Measurements from ENCODE around the gene MYO1B. TPM values are rescaled to one million over a fixed set of nuclear protein-coding genes. Genes with fewer than 3 reads are reported as not detected.

Gene MYO1B
- total RNA-seq, 1 donor from 2014 or later: 2.5 TPM

DNA sequence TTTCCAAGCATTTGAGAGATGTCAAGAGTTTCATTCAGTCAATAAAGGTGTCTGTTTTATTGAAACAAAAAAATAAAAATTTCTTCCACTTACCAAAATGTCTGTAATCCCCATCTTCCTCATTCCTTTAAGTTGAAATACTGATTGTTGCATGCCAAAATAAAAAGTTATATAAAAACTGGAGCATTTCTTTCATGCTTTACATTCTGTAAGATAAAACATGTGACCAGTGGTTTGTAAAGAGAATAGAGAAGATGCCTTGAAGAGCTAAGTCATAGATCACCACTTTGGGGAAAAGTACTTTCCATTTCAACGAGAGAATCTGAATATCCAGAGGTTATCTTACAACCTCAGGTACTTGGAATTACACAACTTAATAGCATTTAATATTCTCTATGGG lies 35.9 kb upstream of the MYO1B start:
- TF ChIP-seq, protein P1, sequence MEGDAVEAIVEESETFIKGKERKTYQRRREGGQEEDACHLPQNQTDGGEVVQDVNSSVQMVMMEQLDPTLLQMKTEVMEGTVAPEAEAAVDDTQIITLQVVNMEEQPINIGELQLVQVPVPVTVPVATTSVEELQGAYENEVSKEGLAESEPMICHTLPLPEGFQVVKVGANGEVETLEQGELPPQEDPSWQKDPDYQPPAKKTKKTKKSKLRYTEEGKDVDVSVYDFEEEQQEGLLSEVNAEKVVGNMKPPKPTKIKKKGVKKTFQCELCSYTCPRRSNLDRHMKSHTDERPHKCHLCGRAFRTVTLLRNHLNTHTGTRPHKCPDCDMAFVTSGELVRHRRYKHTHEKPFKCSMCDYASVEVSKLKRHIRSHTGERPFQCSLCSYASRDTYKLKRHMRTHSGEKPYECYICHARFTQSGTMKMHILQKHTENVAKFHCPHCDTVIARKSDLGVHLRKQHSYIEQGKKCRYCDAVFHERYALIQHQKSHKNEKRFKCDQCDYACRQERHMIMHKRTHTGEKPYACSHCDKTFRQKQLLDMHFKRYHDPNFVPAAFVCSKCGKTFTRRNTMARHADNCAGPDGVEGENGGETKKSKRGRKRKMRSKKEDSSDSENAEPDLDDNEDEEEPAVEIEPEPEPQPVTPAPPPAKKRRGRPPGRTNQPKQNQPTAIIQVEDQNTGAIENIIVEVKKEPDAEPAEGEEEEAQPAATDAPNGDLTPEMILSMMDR (IDR thresholded peaks at IDR 0.05): no peak
- CTCF ChIA-PET: no interaction called here
- Mint-ChIP-seq H3K27me3 (peaks cover 2% of the 10 kb centered on the region), H3K4me1 (peaks cover 6% of the 10 kb centered on the region), H3K9me3 (peaks cover 11% of the 10 kb centered on the region), H3K27ac (no peak overlapping the region), H3K4me3 (no peak overlapping the region), H3K36me3 (ENCODE audit: low read depth) (peaks cover 5% of the 10 kb centered on the region)
- DNase-seq (no peak), ATAC-seq (ENCODE audit: low read depth) (no peak)
- POLR2A ChIA-PET: no interaction called here
- intact Hi-C loops (cut with micrococcal nuclease): no loop called here

DNA sequence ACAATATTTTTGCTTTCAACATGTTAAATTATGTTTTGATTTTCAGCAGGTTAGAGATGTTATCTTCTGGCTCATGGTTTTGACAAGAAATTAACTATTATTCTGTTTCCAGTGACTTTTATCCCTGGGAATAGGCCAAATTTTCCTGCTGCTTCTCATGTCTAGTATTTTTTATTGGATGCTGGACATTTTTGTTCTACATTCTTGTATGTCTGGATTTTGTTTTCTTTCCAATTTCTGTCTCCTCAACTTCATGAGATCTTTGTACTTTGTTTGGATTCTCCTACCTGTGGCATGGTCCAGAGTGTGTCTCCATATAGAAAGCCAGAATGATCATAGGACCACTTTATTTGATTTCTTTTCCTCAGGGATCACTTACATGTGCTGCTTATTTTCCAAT lies 33.1 kb upstream of the MYO1B start:
- DNase-seq: no peak
- ATAC-seq (ENCODE audit: low read depth): no peak
- Mint-ChIP-seq H3K4me3 (no peak overlapping the region), H3K27me3 (peaks cover 2% of the 10 kb centered on the region), H3K9me3 (peaks cover 11% of the 10 kb centered on the region), H3K27ac (no peak overlapping the region), H3K36me3 (ENCODE audit: low read depth) (peaks cover 5% of the 10 kb centered on the region), H3K4me1 (no peaks in the 10 kb centered on the region)
- TF ChIP-seq, protein P1 (IDR thresholded peaks at IDR 0.05): no peak
- ChIA-PET CTCF (no interaction called here), POLR2A (no interaction called here)
- intact Hi-C loops (cut with micrococcal nuclease): no loop called here

DNA sequence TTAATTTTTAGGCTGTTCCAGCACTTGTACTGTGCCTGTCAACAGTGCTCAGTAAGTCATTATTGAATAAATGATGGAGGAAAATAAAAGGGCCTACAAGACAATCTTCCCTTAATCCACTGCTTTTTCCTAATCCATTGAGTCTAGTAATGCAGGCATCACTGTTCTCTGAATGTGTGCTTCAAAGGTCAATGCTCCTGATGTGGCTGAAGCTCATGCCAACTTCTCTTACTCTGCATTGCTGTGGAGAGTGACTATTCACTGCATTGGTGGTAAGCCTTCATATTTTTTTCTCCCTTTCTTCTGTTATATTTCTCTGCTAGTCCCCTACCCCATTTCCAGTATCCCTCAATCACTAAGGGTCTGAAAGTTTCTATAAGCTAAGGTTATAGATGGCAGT lies 31.9 kb upstream of the MYO1B start:
- intact Hi-C loops (cut with micrococcal nuclease): no loop called here
- ATAC-seq (ENCODE audit: low read depth): no peak
- Mint-ChIP-seq H3K4me3 (no peak overlapping the region), H3K27ac (no peak overlapping the region), H3K9me3 (peaks cover 11% of the 10 kb centered on the region), H3K4me1 (no peaks in the 10 kb centered on the region), H3K27me3 (peaks cover 2% of the 10 kb centered on the region), H3K36me3 (ENCODE audit: low read depth) (peaks cover 5% of the 10 kb centered on the region)
- ChIA-PET CTCF (interaction anchor here (0.7 kb wide), 1 partner anchor 161 kb away, joined by 3 read pairs; no protein-coding TSS in a partner anchor), POLR2A (interaction anchor here (0.5 kb wide), 1 partner anchor 484 kb away, joined by 10 read pairs; no protein-coding TSS in a partner anchor)
- DNase-seq: no peak
- TF ChIP-seq, protein P1 (IDR thresholded peaks at IDR 0.05): no peak

DNA sequence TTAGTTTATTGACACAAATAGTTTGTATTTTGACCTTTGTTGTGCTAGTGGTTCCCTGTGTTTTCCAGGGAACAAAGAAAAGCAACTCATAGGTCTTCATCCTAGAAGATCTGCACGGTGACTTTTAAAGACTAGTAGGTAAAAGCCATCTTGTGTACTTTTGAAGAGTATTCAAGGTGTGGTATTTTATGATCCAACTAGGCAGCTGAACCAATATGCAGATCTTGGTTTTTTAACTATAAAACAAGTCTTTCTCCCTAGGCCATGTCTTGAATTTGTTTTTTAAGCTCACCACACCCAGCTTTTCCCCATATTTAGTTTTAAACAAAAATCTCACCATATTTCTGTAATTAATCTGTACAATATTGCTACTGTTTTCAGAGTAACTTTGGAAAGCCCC lies 30.0 kb upstream of the MYO1B start:
- DNase-seq (no peak), ATAC-seq (ENCODE audit: low read depth) (no peak)
- TF ChIP-seq, protein P1 (IDR thresholded peaks at IDR 0.05): no peak
- Mint-ChIP-seq H3K36me3 (ENCODE audit: low read depth) (peaks cover 5% of the 10 kb centered on the region), H3K27ac (no peak overlapping the region), H3K4me1 (no peaks in the 10 kb centered on the region), H3K9me3 (peaks cover 11% of the 10 kb centered on the region), H3K27me3 (peaks cover 2% of the 10 kb centered on the region), H3K4me3 (no peak overlapping the region)
- POLR2A ChIA-PET: no interaction called here
- intact Hi-C loops (cut with micrococcal nuclease): no loop called here
- CTCF ChIA-PET: interaction anchor here (1.0 to 1.3 kb wide), 2 partner anchors 74 to 163 kb away, joined by 3 to 5 read pairs; no protein-coding TSS in a partner anchor

DNA sequence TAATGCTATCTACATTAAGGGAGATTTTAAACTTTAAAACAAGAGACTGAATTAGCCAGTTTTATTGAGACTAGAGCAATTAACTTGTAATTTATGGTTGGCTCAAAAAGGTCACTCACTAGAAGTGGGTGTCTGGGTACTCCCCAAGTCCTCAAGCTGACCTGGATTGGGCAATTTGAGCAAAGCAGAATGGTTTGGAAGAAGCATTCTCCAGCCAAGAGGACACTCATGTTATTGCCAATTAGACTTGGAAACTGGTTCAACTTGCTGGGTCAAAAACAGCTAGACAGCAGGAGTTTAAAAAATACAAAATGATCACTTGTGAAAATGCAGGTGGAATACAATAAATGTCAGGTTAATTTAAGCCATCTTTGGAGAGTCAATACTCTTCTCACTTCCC lies 29.5 kb upstream of the MYO1B start:
- TF ChIP-seq, protein P1 (IDR thresholded peaks at IDR 0.05): no peak
- H3K27ac Mint-ChIP-seq: no peak overlapping the region
- H3K27me3 Mint-ChIP-seq: peaks cover 2% of the 10 kb centered on the region
- H3K9me3 Mint-ChIP-seq: peaks cover 11% of the 10 kb centered on the region
- CTCF ChIA-PET: interaction anchor here (1.0 to 5.0 kb wide), 3 partner anchors 50 to 163 kb away, joined by 3 to 36 read pairs (median 5); no protein-coding TSS in a partner anchor
- DNase-seq: no peak
- ATAC-seq (ENCODE audit: low read depth): no peak
- intact Hi-C loops (cut with micrococcal nuclease): no loop called here
- no peak overlapping the region for H3K4me3 Mint-ChIP-seq
- H3K36me3 Mint-ChIP-seq (ENCODE audit: low read depth): peaks cover 5% of the 10 kb centered on the region
- H3K4me1 Mint-ChIP-seq: peaks cover 3% of the 10 kb centered on the region
- POLR2A ChIA-PET: no interaction called here
